GM13977 (cell line): Measurements from ENCODE around the gene TGFBI.

ENCODE experiments used
- DNase-seq: peaks from one replicate; pipeline ENCODE4 v3.0.0; 2012; ENCODE audit warnings: low spot score
- in situ Hi-C: fragments of 300-500 bp; cut with MboI; formaldehyde crosslinking; loops from one replicate; pipeline ENCODE4 v1.12.0; 2022; ENCODE audit warnings: low sequenced_read_pairs, low pct_unique_long_range_greater_than_20kb, mixed read lengths, inconsistent platforms; ENCODE audit not compliant: unreplicated experiment
- TF ChIP-seq, protein P1 (sequence below): IDR thresholded peaks from 2 replicates; pipeline ENCODE4 v1.5.1; 2012; ENCODE audit warnings: mild to moderate bottlenecking, control low read depth; ENCODE audit not compliant: insufficient read depth; ENCODE audit errors: extremely low read depth, missing control alignments

TGFBI gene

DNA sequence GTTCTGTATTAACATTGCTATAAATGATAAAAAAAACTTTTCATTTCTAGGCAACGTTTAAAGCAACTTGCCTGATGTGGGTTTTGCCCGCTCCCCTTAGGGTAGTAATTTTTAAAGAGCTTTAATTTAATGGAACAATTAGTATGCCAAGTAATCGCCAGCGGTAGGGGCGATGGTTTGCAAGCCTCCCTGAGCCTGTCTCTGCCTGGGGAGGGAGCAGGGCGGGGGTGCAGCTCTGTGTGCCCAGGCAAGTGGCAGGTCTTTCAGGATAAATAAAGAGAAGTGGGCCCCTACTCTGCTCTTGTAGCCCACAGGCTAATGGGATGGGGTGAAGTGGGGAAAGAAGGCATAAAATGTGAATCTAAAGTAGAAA lies 13.8 kb upstream of the TGFBI start:
- DNase-seq = no peak
- TF ChIP-seq, protein P1, sequence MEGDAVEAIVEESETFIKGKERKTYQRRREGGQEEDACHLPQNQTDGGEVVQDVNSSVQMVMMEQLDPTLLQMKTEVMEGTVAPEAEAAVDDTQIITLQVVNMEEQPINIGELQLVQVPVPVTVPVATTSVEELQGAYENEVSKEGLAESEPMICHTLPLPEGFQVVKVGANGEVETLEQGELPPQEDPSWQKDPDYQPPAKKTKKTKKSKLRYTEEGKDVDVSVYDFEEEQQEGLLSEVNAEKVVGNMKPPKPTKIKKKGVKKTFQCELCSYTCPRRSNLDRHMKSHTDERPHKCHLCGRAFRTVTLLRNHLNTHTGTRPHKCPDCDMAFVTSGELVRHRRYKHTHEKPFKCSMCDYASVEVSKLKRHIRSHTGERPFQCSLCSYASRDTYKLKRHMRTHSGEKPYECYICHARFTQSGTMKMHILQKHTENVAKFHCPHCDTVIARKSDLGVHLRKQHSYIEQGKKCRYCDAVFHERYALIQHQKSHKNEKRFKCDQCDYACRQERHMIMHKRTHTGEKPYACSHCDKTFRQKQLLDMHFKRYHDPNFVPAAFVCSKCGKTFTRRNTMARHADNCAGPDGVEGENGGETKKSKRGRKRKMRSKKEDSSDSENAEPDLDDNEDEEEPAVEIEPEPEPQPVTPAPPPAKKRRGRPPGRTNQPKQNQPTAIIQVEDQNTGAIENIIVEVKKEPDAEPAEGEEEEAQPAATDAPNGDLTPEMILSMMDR = no peak
- in situ Hi-C loops = no loop called here

DNA sequence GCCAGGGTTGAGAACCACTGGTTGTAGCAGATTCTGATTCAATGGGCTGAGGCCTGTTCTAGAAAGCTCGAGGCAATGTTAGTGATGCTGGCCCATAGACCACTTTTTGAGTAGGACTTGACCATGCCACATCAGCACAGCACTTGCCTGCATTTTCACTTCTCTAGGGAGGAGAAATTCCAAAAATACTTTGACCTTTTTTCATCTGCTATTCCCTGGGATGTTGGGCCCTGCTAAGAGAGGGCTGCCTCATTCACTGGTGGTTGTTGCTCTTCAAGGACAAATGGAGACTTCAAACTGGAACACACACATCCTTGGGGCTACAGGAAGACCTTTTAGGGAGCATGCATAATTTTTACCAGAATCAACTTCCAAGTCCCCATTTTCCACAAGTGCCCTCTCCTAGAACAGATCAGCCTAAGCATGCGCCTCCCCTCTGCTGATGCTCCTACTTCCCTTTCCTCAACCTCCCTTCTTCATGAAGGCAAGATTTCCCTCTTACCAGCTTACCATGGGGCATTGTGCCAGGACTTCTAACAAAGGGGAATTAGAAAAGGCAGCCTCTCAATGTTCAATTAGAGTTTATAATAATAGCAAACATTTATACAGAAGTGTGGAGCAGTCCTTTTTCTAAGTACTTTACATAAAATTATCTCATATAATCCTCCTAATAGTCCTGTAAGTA lies 12.7 kb upstream of the TGFBI start:
- in situ Hi-C loops = no loop called here
- TF ChIP-seq, protein P1 = no peak
- no peak for DNase-seq

DNA sequence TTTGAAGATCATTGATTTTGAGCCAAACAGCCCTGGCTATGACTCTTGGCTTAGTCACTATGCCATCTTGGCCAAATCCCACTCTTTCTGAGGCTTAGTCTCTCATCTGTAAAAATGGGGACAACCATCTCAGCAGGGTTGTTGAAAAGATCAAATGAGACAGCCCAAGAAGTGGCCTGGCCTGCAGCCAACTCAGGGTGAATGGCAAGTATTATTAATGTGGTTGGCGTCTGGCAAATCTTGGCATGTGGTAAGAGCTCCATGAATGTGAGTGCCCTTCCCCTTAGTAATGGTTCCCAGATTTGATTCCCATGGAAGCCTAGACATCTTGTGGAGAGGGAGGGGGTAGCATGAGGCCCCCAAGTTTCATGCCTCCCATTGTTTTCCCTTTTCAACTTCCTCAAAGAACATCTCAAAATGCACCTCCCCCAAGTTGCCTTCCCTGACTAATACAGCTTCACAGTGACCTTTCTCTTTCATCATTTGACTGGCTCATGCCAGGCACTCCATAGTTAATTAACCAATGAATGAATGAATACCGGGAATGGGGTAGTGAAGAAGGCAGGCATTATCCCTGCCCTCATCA lies 11.8 kb upstream of the TGFBI start:
- in situ Hi-C loops = no loop called here
- DNase-seq = no peak
- TF ChIP-seq, protein P1 = no peak

DNA sequence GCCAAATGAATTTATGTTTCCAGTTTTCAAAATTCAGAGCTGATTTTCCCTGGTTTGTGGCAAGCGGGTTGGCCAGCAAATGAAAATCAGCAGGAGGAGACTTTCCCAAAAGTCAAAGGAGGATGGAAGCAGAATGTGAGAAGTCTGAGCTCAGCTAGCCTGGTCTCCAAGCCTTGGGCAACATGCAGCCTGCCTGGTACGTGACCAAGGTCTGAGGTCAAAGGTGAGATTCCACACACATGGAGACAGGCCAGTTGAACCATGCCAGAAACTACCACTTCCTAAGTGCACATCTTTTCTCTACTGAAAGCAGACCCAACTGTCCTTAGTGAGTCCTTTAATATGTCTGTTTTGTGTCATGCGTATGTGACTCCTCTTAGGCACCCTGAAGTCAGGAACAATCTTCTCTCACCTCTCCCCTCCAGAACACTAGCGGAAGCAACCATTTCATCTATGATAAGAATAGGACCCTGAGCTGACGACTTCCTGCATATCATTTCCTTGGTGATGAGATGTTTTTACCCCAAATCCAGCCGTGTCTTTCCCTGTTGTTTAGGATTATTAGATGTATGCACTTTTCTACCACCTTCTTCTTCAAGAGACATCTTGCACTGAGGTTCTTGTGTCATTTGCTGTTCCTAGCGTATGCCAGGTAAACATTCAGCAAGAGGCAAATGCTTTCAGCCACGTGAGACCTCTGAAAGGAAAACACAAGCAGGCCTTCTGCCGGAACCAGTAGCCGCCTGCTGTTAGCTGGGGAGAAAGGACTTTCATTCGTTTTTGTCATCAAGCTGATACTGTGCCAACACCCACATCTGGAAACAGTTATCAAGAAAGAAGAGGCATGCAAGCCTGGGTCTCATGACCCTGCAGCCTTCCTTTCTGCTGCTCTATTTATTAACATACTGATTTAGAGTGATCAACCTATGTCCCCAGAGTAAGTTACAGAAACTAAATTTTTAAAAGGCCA lies 9.7 kb upstream of the TGFBI start:
- no peak for DNase-seq
- TF ChIP-seq, protein P1 = no peak
- in situ Hi-C loops = no loop called here

DNA sequence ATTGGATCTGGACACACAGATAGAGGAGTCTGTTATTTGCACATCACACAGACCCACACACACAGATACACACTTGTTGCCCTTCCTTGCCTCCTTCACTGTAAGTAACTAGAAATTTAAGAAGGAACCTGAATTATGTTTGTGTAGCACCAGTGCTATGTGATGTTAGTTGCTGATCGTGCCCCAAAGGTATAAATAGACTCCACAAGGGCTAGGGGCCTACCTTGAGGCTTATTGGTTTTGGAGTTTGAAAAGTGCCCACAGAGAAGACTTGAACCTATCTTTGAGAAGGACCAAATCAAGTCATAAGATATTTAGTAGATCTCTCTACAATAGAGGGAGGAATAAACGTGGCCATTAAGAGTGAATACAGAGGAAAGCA lies 8.8 kb upstream of the TGFBI start:
- DNase-seq = no peak
- in situ Hi-C loops = no loop called here
- TF ChIP-seq, protein P1 = no peak

DNA sequence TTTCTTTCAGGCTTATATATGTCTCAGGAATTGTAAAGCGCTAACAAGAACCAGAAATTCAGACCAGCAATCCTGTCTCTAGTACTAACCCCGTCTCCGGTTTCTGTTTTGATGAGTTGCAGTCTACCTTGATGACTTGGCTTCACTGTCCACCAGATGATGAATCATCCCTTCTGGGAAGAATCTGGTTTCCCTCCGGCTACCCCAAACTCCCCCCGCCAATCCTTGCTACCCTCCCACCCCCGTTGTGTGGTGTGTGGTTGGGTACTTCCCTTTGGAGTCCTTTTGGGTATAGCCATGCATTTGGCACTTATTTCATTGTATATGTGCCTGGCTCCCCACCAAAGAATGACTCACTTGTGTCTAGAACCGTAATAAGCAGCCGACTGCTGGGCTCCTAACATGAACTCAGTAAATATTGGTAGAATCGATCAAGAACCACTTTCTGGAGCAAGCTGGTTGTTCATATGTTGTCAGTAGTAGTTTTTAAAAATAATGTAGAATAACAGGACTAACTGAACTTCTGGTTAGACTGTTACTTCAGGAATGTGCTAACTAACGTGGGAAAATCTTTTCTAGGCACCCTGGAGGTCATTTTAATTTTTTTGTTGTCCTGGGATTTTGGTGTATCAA lies 8.3 kb upstream of the TGFBI start:
- DNase-seq = no peak
- in situ Hi-C loops = no loop called here
- TF ChIP-seq, protein P1 = no peak
